K562 (cell line): ENCODE results near the gene CD36. TPM values are rescaled to one million over a fixed set of nuclear protein-coding genes. Genes with fewer than 3 reads are reported as not detected.

Source experiments
- ATAC-seq: fragments of 200-7000 bp; cut with Tn5 transposase; 3 replicates; pipeline ENCODE4 v1.9.1; 2020; ENCODE audit warnings: moderate library complexity
- BruUV-seq: library from RNA; stranded (reverse); fragments of 400-500 nt; replicated peaks from 2 replicates; lab custom pipeline; 2021; lab: Mats Ljungman, UMichigan
- CTCF ChIA-PET: fragments of 300-600 bp; formaldehyde crosslinking; extraction: SDS; loops from one replicate; lab custom pipeline; 2021; ENCODE audit warnings: low intra/inter-chr PET ratio; lab: Yijun Ruan, JAX
- POLR2A ChIA-PET: fragments of 300-600, 350-650 bp; sonication (Branson Sonifier 250); formaldehyde crosslinking; extraction: SDS; loops from one replicate; lab custom pipeline; 2021; ENCODE audit warnings: antibody characterized with exemption, inconsistent platforms; lab: Yijun Ruan, JAX
- DNase-seq, 4 experiments: peaks; one replicate each; pipeline versions ENCODE4 v3.0.0 to v3.0.0-alpha.2; 2011 to 2018; ENCODE audit warnings: low spot score in 3 of 4, mixed read lengths in 3 of 4; ENCODE audit errors: extremely low read depth in 1 of 4
- FAIRE-seq: peaks from 2 replicates; lab custom pipeline; 2011; peaks lifted over from hg19 to GRCh38; lab: Jason Lieb, UNC
- H2AFZ ChIP-seq: 2 replicates; pipeline ENCODE4 v1.6.0; 2011; ENCODE audit warnings: low read depth, low read length, control low read depth, inconsistent platforms
- H3K27ac ChIP-seq: fragments of 200-600 bp; 3 replicates; pipeline ENCODE4 v1.8.0; 2011; ENCODE audit warnings: low read depth, mild to moderate bottlenecking, control low read depth, inconsistent platforms, low read length, moderate library complexity, mixed read lengths; ENCODE audit errors: extremely low read depth
- H3K27me3 ChIP-seq, 2 experiments: fragments of 300-600 bp in 1 of 2; 2 replicates in 1 of 2; 3 replicates in 1 of 2; pipeline versions ENCODE4 v1.6.0 to v1.8.0; 2011; ENCODE audit warnings: inconsistent platforms in 2 of 2, low read length in 2 of 2, mild to moderate bottlenecking in 1 of 2, mixed read lengths in 1 of 2, moderate library complexity in 1 of 2; ENCODE audit not compliant: control insufficient read depth in 2 of 2, insufficient read depth in 2 of 2
- H3K36me3 ChIP-seq: fragments of 300-600 bp; 3 replicates; pipeline ENCODE4 v1.8.0; 2011; ENCODE audit warnings: mild to moderate bottlenecking, low read length, inconsistent platforms; ENCODE audit not compliant: control insufficient read depth, insufficient read depth
- H3K4me1 ChIP-seq, 2 experiments: fragments of 200-600 bp in 1 of 2; replicated peaks in 1 of 2; 2 replicates in 1 of 2; 3 replicates in 1 of 2; pipeline versions ENCODE4 v1.5.1 to v1.8.0; 2011; ENCODE audit warnings: inconsistent platforms in 2 of 2, low read length in 2 of 2, mild to moderate bottlenecking in 1 of 2, mixed read lengths in 1 of 2, moderate library complexity in 1 of 2; ENCODE audit not compliant: control insufficient read depth in 2 of 2, insufficient read depth in 2 of 2
- H3K4me2 ChIP-seq: 2 replicates; pipeline ENCODE4 v1.6.1; 2011; ENCODE audit warnings: low read length, control low read depth, inconsistent platforms, mixed read lengths; ENCODE audit not compliant: insufficient read depth
- H3K4me3 ChIP-seq: fragments of 200-600 bp; sonication (generic), shearing (Covaris generic); 2 replicates; pipeline ENCODE4 v1.5.1; 2016; ENCODE audit warnings: control low read depth, inconsistent platforms
- H3K79me2 ChIP-seq: fragments of 200-600 bp; 3 replicates; pipeline ENCODE4 v1.8.0; 2011; ENCODE audit warnings: low read length, inconsistent platforms; ENCODE audit not compliant: control insufficient read depth, insufficient read depth
- H3K9ac ChIP-seq, 2 experiments: 2 replicates each; pipeline versions ENCODE4 v1.6.0 to v1.6.1; 2011; ENCODE audit warnings: low read depth in 2 of 2, low read length in 2 of 2, control low read depth in 1 of 2, inconsistent platforms in 1 of 2, mild to moderate bottlenecking in 1 of 2, mixed read lengths in 1 of 2; ENCODE audit not compliant: insufficient read depth in 1 of 2
- H3K9me1 ChIP-seq: one replicate; pipeline ENCODE4 v1.6.0; 2011; ENCODE audit warnings: inconsistent platforms, mild to moderate bottlenecking, low read length, moderate library complexity; ENCODE audit not compliant: control insufficient read depth, insufficient read depth
- H3K9me3 ChIP-seq: replicated peaks from 2 replicates; pipeline ENCODE4 v1.5.1; 2011; ENCODE audit warnings: low read depth, low read length, inconsistent platforms; ENCODE audit not compliant: control insufficient read depth, insufficient read depth
- H4K20me1 ChIP-seq: replicated peaks from 2 replicates; pipeline ENCODE4 v1.6.1; 2011; ENCODE audit warnings: low read length, inconsistent platforms, mixed read lengths; ENCODE audit not compliant: control insufficient read depth, insufficient read depth
- CHD1 ChIP-seq: fragments of 200-600 bp; sonication (generic); IDR thresholded peaks from one replicate; pipeline ENCODE4 v1.6.1; 2012; ENCODE audit warnings: mild to moderate bottlenecking, moderate library complexity, low read length, inconsistent platforms
- COPS2 ChIP-seq: fragments of 450-650 bp; conservative IDR thresholded peaks from 2 replicates; pipeline ENCODE4 v1.6.1; 2016; ENCODE audit warnings: mild to moderate bottlenecking, moderate library complexity
- CXXC5 ChIP-seq: fragments of 250-450 bp; sonication (Bioruptor Pico); IDR thresholded peaks from 2 replicates; pipeline ENCODE4 v1.8.0; 2022; ENCODE audit warnings: inconsistent platforms, mild to moderate bottlenecking, moderate library complexity
- ERF ChIP-seq: fragments of 450-650 bp; formaldehyde crosslinking; IDR thresholded peaks from 2 replicates; pipeline ENCODE4 v1.4.0; 2020; ENCODE audit warnings: mild to moderate bottlenecking, mixed read lengths
- ETV6 ChIP-seq, 3 experiments: fragments of 150-350 bp in 1 of 3; sonication (generic) in 1 of 3; formaldehyde crosslinking in 1 of 3; IDR thresholded peaks; 2 replicates each; pipeline versions ENCODE4 v1.6.1 to v1.8.0; 2014 to 2022; ENCODE audit warnings: borderline replicate concordance in 2 of 3, low read depth in 2 of 3, antibody characterized with exemption in 1 of 3, low read length in 1 of 3, mild to moderate bottlenecking in 1 of 3, missing genetic modification reagents in 1 of 3
- GATAD2A ChIP-seq: fragments of 450-650 bp; IDR thresholded peaks from 2 replicates; pipeline ENCODE4 v1.6.1; 2017
- KAT2B ChIP-seq: IDR thresholded peaks from one replicate; pipeline ENCODE4 v1.6.1; 2012; ENCODE audit warnings: low read depth, mild to moderate bottlenecking, control low read depth, inconsistent platforms, low read length, moderate library complexity
- POLR2AphosphoS5 ChIP-seq: IDR thresholded peaks from 2 replicates; pipeline ENCODE4 v1.6.1; 2011; ENCODE audit warnings: mild to moderate bottlenecking, low read depth, low read length, moderate library complexity; ENCODE audit not compliant: control insufficient read depth, insufficient read depth
- TARDBP ChIP-seq: fragments of 450-650 bp; IDR thresholded peaks from 2 replicates; pipeline ENCODE4 v1.6.1; 2016
- WHSC1 ChIP-seq: IDR thresholded peaks from one replicate; pipeline ENCODE4 v1.6.1; 2012; ENCODE audit warnings: low read length, control low read depth, inconsistent platforms
- ZNF140 ChIP-seq: fragments of 250-450 bp; sonication (Bioruptor Pico); IDR thresholded peaks from 2 replicates; pipeline ENCODE4 v1.8.0; 2021; ENCODE audit warnings: moderate library complexity, mild to moderate bottlenecking, inconsistent platforms
- ZNF212 ChIP-seq: fragments of 450-650 bp; formaldehyde crosslinking; IDR thresholded peaks from 2 replicates; pipeline ENCODE4 v1.4.0; 2020; ENCODE audit warnings: mild to moderate bottlenecking
- ZNF24 ChIP-seq: fragments of 450-650 bp; IDR thresholded peaks from 2 replicates; pipeline ENCODE4 v1.6.1; 2016
- ZNF766 ChIP-seq: fragments of 200-800 bp; sonication (Bioruptor generic); conservative IDR thresholded peaks from 2 replicates; pipeline ENCODE4 v1.6.1; 2016; ENCODE audit warnings: missing genetic modification characterization, missing compliant biosample characterization
- WGBS: fragments of 100-300 bp; shearing (Covaris generic); methylation state at CpG from one replicate; pipeline ENCODE4 v1.1.6; 2016; ENCODE audit warnings: low coverage, mixed read lengths; ENCODE audit not compliant: insufficient coverage; ENCODE audit errors: missing lambda C conversion rate; 5-methylcytosine and 5-hydroxymethylcytosine counted together
- in situ Hi-C: fragments of 300-500 bp; cut with MboI; formaldehyde crosslinking; loops from 4 replicates; pipeline ENCODE4 v1.15.0; 2018; ENCODE audit warnings: inconsistent platforms, mixed read lengths
- intact Hi-C: fragments of 100-400 bp; cut with micrococcal nuclease; formaldehyde crosslinking; loops from 2 replicates; pipeline ENCODE4 v1.14.2; 2022
- polyA plus RNA-seq, 8 experiments: library from polyadenylated mRNA; depleted of rRNA in 4 of 8; stranded (reverse) in 5 of 8; unstranded in 3 of 8; fragments of >200 nt; fragmentation: Nextera tagmentation in 2 of 8; fragmentation: Illumina TruSeq in 1 of 8; extraction: Ambion mirVana in 2 of 8; extraction: Trizol in 1 of 8; gene quantifications; 2 replicates each; pipeline versions ENCODE4 v1.2.1 to v1.2.3, GENCODE V29; 2011 to 2014; ENCODE audit warnings: inconsistent platforms in 1 of 8, missing spikeins in 1 of 8
- total RNA-seq, 7 experiments: library from RNA; depleted of rRNA in 6 of 7; stranded (reverse); fragments of >200 nt in 6 of 7; fragmentation: Illumina TruSeq in 2 of 7; extraction: Trizol in 2 of 7; gene quantifications; 2 replicates each; pipeline versions ENCODE4 v1.2.1 to v1.2.3, GENCODE V29; 2011 to 2021; ENCODE audit warnings: low replicate concordance in 1 of 7
- TF ChIP-seq, protein P1 (sequence below): fragments of 200-800 bp; sonication (Bioruptor generic); IDR thresholded peaks from 2 replicates; pipeline ENCODE4 v1.6.1; 2017; ENCODE audit warnings: missing genetic modification characterization, missing compliant biosample characterization
- TF ChIP-seq, protein P2 (sequence below): fragments of 450-650 bp; formaldehyde crosslinking; IDR thresholded peaks from 2 replicates; pipeline ENCODE4 v1.4.0; 2022; ENCODE audit warnings: missing genetic modification characterization

The CD36 gene
- total and polyA plus RNA-seq, 9 of the 15 experiments (the other 6 are each of a cell fraction or from before 2014, with no cell fraction given): 0.09 to 4.0 (median 0.42) TPM

- Histone ChIP-seq H3K9ac (no peak overlapping the region), H3K36me3 (no peaks in the 10 kb centered on the region), H3K9me1 (no peaks in the 10 kb centered on the region), H3K4me1 (no peaks in the 10 kb centered on the region), H2AFZ (no peak overlapping the region), H3K4me2 (no peak overlapping the region), H3K9me3 (no peaks in the 10 kb centered on the region), H3K27me3 (no peaks in the 10 kb centered on the region), H4K20me1 (no peaks in the 10 kb centered on the region), H3K4me3 (no peak overlapping the region), H3K79me2 (no peaks in the 10 kb centered on the region), H3K27ac (no peak overlapping the region)
- no TSS peak for BruUV-seq
- DNase-seq (no peak), ATAC-seq (no peak), FAIRE-seq (no peak)
- CTCF ChIA-PET: no interaction called here
- POLR2A ChIA-PET: no interaction called here
- 0% methylated on average over 2 of the region's 2 CpGs for WGBS
- in situ Hi-C loops: no loop called here
- intact Hi-C loops: no loop called here
- TF ChIP-seq ETV6 (IDR thresholded peaks at IDR 0.05; ENCODE audit: borderline replicate concordance in 1 of 2, low read depth in 2 of 2, low read length in 1 of 2) (no peak), ETV6 (CRISPR knock-in tag; IDR thresholded peaks at IDR 0.05; ENCODE audit: borderline replicate concordance) (no peak), ZNF24 (no peak), KAT2B (no peak)
Observed at GRCh38 chr7:80600046-80600445, 38.4 kb upstream of the CD36 start.

- BruUV-seq: no TSS peak
- no peak overlapping the region for H3K4me2 ChIP-seq
- H3K9me1 ChIP-seq: no peaks in the 10 kb centered on the region
- H3K27me3 ChIP-seq: no peaks in the 10 kb centered on the region
- CTCF ChIA-PET: no interaction called here
- no peaks in the 10 kb centered on the region for H4K20me1 ChIP-seq
- H3K79me2 ChIP-seq: no peaks in the 10 kb centered on the region
- intact Hi-C loops (no loop called here), in situ Hi-C loops (no loop called here)
- H3K9me3 ChIP-seq: no peaks in the 10 kb centered on the region
- H3K9ac ChIP-seq: no peak overlapping the region
- H2AFZ ChIP-seq: no peak overlapping the region
- no peaks in the 10 kb centered on the region for H3K4me1 ChIP-seq
- POLR2A ChIA-PET: no interaction called here
- DNase-seq (no peak), ATAC-seq (no peak), FAIRE-seq (no peak)
- no peak overlapping the region for H3K27ac ChIP-seq
- H3K4me3 ChIP-seq: no peak overlapping the region
- 1% methylated on average over 4 of the region's 4 CpGs for WGBS
- H3K36me3 ChIP-seq: no peaks in the 10 kb centered on the region
- TF ChIP-seq ZNF140: no peak
- TF ChIP-seq ZNF766 (CRISPR knock-in tag): no peak
- TF ChIP-seq COPS2: no peak
- TF ChIP-seq, protein P1, sequence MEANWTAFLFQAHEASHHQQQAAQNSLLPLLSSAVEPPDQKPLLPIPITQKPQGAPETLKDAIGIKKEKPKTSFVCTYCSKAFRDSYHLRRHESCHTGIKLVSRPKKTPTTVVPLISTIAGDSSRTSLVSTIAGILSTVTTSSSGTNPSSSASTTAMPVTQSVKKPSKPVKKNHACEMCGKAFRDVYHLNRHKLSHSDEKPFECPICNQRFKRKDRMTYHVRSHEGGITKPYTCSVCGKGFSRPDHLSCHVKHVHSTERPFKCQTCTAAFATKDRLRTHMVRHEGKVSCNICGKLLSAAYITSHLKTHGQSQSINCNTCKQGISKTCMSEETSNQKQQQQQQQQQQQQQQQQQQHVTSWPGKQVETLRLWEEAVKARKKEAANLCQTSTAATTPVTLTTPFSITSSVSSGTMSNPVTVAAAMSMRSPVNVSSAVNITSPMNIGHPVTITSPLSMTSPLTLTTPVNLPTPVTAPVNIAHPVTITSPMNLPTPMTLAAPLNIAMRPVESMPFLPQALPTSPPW (CRISPR knock-in tag): no peak
- TF ChIP-seq WHSC1: no peak
- TF ChIP-seq, protein P2, sequence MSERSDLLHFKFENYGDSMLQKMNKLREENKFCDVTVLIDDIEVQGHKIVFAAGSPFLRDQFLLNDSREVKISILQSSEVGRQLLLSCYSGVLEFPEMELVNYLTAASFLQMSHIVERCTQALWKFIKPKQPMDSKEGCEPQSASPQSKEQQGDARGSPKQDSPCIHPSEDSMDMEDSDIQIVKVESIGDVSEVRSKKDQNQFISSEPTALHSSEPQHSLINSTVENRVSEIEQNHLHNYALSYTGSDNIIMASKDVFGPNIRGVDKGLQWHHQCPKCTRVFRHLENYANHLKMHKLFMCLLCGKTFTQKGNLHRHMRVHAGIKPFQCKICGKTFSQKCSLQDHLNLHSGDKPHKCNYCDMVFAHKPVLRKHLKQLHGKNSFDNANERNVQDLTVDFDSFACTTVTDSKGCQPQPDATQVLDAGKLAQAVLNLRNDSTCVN (CRISPR knock-in tag): no peak
- TF ChIP-seq TARDBP: no peak
- no peak for TF ChIP-seq CXXC5 (CRISPR knock-in tag)
- no peak for TF ChIP-seq POLR2AphosphoS5
- no peak for TF ChIP-seq GATAD2A
- TF ChIP-seq ERF (CRISPR knock-in tag): no peak
- TF ChIP-seq ZNF212: no peak
- no peak for TF ChIP-seq CHD1
Observed at GRCh38 chr7:80601999-80602398, 36.4 kb upstream of the CD36 start.
